Testis (tissue), 2 donors: Measurements from ENCODE around the gene CSNK1E.

Experiments
- CTCF ChIP-seq, 3 experiments: fragments of 450-650 bp in 2 of 3; fragments of 200-600 bp in 1 of 3; sonication (generic) in 1 of 3; IDR thresholded peaks; one replicate each; pipeline ENCODE4 v1.5.1; 2016 to 2019; ENCODE audit warnings: antibody characterized with exemption in 3 of 3, mild to moderate bottlenecking in 2 of 3, moderate library complexity in 1 of 3
- POLR2A ChIP-seq: fragments of 450-650 bp; IDR thresholded peaks from one replicate; pipeline ENCODE4 v1.6.1; 2017; ENCODE audit warnings: antibody characterized with exemption, mild to moderate bottlenecking, moderate library complexity

GRCh38 chr22:38346506-38346905, 29.3 kb upstream of the CSNK1E start:
- TF ChIP-seq CTCF (IDR thresholded peaks at IDR 0.05) (no peak), POLR2A (no peak)
